CD1c-positive myeloid dendritic cell (primary cell): ENCODE data around the gene HCN4.
"Not testable (repeated sequence)": the region's sequence is repeated elsewhere in the genome, so short reads cannot be mapped to it uniquely, and the experiment has no call there.

Experiments used
- DNase-seq: peaks from one replicate; pipeline ENCODE4 v3.0.0-alpha.2; 2016; ENCODE audit errors: extremely low spot score

Gene HCN4

DNA sequence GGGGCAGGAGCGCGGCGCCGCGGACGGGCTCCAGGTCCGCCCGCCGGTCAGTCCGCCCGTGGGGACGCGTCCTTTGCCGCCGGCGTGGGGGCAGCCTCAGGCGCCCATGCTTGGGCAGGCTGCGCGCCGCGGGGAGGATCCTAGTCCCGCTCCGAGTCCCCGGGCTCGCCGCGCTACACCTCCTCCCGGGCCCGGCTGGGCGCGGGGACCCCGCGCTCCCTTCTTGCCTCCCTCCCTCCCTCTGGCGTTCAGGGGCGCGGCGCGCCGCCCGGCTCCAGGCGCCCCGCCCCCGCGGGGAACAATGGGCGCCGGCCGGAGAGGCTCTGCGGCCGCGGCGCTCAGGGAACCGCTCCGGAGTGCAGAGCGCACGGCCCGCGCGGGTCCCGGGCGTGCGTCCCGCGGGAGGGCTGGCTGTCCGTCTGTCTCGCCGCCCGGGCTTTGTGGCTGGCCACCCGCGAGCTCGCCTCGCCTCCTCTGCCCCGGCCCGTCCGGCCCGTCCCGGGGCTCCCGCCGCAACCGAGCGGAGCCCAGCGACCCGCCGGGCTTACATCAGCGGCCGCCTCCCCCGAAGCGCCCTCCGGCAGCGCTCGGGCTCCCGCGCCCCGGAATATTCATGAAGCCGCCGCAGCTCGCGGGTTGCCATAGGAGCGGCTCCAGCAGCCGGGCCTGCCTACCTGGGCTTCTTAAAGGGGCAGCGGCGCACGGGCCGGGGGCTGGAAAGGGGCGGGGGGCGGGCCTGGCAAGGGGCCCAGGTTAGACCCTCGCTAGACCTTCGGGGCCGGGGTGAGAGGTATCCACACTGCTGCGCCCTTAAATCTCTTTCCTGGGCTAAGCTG is at the start of gene HCN4:
HCN4 (minus strand) TSS at position 658 of the 836 bp plus-strand sequence. CDS start 688 bp downstream, outside the sequence.
- no peak for DNase-seq

DNA sequence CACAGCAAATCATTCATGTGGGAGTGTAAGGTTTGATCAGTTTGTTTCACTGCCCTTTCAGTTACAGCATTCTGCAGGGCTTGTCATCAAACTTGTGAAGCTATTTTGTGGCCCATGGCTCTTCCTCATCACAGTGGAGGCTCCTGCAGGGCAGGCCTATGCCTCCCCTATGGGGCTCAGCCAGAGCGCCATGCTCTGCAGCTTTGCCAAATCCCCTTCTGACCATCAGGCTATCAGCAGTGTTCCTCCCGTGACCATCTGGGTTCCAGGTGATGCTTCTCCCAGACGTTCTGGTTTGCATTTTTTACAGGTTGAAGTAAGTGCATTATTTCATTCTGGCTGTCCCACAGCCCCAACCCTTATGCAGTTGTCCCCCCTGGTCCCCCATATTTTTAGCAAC is 46.1 kb upstream of the HCN4 start:
- DNase-seq: no peak

DNA sequence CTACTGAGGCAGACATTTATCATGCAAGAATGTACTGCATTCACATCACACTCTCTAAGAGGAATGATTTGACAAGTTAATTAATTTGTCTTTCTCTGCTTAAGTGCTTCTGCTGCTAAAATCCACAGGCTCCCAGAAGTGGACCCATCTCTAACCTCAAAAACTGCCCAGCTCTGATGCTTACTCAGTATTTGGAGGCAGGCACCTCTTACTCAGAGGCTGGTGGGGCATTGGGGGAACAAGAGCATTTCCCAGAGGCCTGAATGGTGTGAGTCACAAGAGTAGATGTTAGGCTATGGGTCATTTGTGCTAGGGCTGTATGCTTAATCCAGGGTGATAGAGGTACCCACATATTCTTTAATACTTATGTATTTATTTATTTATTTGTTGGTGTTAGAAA is 34.4 kb upstream of the HCN4 start:
- DNase-seq: no peak

DNA sequence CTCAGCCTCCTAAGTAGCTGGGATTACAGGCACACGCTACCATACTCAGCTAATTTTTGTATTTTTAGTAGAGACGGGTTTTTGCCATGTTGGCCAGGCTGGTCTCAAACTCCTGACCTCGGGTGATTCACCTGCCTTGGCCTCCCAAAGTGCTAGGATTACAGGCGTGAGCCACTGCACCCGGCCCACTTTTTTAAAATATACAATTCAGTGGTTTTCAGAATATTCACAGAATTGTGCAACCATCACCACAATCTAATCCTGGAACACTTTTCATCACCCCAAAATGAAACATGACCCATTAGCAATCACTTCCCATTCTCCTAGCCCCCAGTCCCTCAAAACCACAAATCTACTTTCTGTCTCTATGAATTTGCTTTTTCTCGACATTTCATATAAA is 31.5 kb upstream of the HCN4 start:
- DNase-seq: not testable (repeated sequence)

DNA sequence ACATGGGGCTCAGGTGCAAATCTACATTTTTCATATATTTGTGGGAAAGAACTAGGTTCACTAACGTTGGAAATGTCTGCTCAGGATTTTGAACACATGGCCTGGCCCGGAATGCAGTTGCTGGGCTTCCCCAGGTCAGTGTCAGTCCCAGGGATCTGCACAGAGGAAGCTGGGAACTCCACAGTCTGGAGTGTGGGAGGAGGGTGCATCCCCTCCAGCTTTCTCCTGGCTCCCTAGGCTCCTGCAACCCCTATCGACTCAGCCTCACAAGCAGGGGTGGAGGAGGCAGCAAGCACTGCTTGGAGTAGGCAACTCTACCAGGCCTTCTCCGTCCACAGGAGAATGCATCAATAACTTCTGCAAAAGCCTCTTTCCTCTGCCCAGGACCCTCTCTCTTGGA is 30.1 kb upstream of the HCN4 start:
- DNase-seq: no peak

DNA sequence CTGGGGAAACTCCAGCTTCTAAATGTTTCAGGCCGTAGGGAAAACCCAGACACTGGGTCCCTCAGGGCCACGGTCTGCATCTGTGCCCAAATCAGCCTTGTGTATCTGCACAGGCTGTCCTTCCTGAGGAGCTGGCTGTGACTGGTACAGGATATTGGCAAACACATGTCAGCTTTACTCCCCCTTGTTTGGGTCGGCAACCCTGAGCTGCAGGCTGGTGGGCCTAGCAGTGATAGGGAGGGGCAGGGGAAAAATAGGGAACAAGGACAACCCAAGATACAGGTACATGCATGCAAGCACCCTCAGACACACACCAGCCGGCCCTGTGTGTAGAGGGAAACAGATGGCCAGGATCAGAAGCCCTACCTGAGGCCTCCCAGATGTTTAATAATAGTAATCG is 28.7 kb upstream of the HCN4 start:
- no peak for DNase-seq

DNA sequence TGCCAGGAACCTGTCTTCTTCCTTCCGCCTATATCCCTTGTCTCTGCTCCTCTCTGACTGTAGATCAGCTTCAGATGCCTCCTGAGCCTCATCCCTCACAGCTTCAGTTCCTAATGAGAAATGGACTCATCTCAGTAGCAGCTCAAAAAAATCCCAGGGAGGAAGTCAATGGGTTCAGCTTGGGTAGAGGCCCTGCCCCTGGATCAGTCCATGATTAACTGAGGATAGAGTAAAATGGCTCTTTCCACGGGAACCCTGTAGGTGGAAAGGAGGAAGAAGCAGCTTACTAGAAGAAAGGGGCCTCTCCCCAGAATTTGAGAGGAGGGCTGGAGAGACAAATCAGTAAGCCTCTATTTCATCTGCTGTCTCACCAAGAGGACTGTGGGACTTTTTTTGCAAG is 26.9 kb upstream of the HCN4 start:
- no peak for DNase-seq

DNA sequence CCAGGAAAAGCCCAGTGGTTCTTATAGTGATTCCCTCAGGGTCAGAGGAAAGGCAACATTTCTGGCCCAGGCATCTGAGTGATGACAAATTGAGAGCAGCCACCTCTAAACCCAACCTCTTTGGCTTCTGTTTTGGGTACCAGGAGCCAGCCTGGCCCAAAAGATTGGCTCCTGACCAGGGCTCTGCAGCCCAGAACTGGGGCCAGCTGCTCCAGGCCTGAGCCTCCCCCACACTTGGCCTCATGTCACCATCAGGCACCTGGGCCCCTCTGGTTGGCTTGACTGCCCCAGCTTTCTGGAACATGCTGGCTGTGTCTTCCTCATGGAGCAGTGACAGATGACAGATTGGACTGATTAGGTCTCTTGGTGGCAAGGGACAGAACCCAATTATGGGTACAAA is 26.0 kb upstream of the HCN4 start:
- DNase-seq: no peak

DNA sequence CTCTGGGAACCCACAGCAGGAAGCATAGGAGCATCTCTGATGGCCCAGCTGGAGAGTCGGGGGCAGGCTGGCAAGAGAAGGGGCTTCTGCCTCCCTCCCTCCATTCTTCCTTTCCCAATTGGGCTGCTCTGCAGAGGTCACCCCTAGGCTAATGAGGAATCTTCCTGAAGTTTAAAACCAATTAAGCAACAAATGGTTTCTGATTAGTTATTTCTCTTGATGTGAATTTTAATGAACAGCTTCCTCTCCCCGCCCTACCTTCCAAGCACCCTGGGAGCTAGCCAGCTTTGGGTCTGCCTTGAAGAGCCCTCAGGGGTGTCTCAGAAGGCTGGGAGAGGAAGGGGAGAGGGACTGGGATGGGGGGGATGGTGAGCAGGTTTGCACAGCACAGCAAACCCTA is 24.6 kb upstream of the HCN4 start:
- DNase-seq: no peak

DNA sequence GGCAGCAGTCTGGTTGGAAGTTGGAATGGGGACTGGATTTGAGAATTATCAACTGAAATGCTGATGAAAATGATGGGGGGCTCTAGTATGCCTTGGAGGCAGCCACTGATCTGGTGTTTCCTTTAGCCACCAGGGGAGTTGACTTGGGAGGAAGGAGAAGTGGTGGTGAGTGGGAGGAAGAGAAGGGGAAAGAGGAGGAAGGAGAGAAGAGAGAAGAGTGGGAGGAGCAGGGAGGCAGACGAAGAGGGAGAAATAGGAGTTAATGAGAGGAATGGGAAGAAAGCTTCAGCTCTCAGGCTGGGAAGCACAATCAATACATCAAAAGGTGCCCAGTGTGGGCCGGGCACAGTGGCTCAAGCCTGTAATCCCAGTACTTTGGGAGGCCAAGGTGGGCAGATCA is 23.3 kb upstream of the HCN4 start:
- no peak for DNase-seq

DNA sequence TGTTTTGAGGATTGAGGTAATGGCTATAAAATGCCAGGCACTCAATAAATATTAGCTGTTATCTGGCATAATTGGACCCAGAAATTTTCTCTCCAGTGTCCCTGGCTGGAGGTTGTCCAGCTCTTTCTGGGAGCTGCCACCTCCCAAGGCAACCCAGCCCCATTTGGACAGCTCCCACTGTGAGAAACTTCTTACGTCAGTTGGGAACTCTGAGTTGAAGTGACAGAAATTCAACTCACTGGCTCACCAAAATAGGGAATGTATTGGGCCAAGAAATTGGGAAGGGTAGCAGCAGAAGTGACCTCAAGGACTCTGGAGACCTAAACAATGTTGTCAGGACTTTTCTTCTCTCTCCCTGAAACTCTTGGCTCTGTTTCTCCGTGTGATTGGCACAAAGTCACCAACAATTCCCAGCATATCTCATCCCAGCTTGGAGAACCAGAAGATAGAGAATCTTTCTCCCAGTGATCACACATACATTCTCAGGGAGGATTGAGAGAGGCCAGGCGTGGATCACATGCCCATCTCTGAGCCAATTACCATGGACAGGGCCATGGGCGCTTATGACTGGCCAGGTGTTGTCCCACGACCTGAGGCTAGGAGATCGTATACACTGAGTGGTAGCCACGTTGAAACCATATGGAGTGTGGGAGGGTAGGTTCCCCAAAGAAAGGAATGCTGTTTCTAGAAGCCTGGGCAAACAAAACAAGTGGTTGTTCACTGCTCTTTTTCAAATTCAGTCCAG is 22.5 kb upstream of the HCN4 start:
- DNase-seq: no peak

DNA sequence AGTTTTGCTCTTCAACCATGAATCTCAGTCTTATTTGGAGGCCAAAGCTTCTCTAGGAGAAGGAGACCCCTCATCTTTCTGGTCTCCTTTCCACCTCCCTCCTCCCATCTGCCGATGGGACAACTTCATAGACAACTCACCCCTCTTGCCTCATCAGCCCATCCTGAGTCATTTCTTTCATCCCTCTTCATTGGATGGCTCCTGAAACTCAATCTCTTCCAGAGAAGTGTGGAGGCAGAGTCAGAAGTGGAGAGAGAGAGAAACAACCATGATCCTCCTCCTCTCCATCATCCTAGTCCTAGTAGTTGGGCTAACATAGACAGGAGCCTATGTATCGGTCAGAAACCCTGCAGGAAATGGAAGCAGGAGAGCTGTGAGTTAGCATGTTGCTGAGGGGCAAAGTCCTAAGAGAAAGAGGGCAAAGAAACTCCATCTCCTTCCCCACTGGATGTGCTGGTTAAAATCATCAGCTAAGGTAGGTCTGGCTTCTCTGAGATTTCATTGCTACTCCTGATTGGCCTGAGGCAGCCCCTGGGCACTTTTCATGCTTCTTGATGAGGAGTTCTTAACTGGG is 21.3 kb upstream of the HCN4 start:
- no peak for DNase-seq

DNA sequence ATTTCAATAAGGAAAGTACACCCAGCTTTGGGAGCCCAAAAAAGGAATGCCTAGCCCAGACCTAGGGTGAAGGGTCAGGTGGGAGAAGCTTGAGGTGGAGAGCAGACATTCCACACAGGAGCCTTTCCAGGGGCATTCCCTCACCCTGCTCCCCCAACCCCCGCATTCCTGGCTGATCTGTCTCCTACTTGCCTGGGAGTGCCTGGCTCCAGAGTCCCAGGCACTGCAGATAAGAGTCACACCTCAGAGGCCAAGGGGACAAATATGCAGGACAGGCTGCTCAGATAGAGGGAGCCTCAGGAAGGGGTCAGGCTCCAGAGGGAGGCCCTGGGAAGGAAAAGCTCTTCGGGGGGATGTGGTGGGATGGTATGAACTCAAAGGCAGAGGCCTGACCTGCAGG is 20.8 kb upstream of the HCN4 start:
- DNase-seq: no peak

DNA sequence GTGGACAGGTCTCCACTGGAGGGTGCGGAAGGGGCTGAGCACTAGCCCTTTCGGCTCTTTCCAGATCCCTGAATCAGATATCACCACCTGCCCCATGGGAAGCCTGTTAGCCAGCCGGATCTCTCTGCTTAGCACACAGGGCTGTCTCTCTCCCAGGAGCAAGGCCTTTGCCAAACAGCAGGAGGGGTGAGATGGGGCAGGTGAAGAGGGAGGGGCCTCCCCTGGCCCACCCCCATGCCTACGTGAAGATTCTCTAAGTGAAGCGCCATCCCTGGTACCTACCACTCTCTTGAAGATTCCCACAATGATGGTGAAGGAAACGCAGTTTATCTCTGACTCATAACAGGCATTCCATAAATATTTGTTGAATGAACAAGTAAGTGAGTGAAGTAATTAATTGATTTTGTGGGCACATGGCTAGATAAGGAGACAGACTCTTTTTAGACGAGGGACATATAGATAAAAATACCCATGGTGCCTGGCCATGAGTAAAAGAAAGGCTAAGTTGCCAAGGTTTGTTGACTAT is 19.6 kb upstream of the HCN4 start:
- DNase-seq: no peak

DNA sequence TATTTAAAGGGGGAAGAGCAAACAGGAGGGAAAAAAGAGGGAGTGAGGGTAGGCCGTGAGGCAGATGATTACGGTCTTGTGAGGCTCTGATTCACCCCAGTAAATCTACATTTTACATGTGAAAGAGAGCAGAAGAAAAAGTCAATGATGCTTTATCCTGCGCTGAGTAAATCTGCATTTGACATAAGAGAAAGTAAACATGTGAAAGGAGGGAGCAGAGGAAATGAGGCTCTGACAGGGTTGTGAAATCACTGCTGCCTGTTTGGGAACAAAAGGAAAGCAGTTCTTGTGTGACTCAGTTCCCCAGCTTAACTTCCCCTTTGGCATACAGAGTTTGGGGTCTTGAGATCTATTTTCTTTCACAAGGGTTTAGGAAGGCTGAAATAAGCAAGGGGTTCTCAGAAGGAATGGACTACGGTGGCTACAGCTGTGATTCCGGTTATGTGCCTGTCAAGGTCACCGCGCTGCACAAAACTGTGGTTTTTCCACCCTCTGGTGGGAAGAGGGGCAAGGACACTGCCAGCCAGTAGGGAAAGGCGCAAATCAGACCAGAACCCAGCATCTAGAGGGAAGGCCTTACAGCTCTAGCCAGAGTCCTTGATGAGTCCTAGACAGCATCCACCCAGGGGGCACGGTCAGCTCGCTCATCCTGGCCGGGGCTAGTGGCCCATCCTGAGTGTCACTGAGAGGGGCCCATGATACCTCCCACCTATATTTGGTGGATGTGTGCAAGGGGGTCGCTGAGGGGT is 18.9 kb upstream of the HCN4 start:
- no peak for DNase-seq

DNA sequence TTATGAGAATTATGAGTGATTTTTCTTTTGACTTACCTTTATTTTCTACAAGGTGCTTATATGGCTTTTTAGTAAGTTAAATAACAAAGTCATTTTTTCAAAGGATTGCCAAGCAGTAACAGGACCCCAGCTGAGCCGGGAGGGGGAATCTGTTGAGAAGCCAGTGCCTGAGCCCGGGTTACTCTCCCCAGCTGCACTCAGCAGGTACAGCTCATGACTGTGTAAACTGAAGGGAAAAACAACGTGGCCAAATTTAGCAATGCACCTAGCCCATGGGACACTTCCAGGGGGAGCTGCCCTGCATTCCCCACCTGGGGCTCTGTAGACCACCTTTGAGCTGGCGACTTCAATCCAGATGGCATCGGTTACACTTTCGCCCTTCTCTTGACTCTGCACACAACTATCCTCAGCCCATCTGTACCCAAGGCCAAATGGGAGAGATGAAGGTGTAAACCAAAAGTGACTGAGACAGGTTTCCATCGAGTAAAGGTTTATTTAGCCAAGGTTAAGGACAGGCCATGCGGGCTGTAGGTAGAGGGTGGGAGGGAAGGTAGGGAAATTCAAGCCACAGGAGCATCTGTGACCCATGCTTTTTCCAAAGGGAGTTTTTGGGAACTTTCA is 18.2 kb upstream of the HCN4 start:
- no peak for DNase-seq

DNA sequence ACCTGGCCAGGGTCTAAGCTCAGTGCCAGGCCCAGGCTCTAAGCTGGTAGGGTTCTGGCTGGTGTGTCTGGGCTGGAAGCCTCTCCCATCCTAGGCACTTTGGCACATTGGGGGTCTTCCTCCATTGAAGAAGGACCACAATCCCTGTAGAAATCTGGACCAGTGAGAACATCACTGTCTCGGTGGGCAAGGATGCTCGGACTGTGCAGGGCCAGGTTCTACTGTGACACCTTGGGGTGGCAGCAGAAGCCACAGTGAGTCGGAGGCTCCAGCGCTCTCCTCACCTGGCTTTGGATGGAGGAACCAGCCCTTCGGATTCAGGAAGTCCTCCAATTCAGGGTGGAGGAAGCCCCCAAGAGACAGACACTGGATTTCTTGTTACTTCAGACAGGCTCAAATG is 17.5 kb upstream of the HCN4 start:
- no peak for DNase-seq

DNA sequence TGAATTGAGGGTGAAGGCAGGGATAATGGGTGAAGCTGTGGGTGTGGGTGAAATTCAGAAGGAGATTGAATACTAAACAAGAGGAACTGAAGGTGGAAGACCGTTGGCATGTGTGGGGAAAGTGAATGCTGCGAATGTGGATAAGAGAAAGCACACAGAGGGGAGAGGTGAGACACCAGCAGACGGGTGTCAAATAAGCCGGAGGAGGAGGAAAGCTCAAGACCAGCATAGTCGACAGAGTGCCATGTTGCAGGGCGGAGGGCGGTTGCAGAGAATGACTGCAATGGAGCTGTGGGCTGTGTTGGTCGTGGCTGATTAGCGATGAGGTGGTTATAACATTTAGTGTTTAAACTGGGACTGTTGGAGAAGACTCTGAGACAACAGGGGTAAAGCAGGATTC is 16.4 kb upstream of the HCN4 start:
- DNase-seq: no peak

DNA sequence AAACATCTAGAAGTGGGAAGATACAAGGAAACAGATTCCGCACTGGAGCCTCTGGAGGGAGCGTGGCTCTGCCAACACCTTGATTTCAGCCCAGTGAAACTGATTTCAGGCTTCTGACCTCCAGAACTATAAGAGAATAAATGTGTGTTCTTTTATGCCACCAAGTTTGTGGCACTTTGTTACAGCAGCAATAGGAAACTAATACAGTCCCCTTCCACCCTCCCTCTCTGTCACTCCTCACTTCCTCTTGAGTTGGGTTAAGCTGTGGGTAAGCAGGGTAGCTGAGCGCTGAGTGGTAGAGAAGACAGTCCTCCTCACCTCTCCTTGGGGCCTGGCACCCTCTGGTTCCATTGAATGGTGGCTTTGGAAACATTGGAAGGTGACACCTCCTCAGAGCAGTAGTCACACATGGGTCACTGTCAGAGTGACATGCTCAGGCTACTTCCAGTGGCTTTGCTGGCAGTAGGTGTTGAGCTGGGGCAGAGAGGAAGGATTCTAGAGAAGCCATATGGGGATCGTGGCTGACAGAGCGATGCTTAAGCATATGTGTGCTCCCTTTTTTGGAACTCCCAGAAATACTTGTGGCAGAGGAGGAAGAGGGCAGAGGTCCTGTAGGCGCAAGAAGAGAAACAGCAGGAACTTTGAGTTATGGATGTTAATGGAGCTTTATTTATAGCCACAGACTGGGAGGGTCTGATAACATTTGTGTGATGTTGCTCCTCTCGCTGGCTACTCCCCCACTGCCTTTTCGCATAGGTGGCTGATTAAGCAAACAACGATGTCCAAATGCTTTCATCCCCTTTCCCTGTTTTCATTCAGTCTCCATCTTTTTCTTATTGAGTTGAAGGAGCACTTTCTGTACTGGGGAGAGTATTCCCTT is 14.8 kb upstream of the HCN4 start:
- no peak for DNase-seq

DNA sequence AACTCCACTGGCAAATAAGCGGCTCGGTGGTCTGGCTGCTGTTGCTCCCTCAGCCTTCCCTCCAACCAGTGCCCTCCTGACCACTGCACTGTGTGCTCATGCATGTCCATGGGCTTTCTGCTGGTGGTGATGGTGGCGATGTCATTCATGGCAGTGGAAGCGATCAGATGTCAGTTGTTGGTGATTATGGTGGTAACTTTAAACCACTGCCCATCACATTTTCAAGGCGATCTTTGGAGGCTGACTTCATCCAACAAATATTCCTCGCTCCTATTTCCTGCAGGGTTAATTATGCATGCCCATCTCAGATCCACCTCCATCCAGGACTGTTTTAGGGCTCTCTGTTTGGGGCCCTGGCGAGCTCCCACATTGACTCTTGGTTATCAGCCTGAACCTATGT is 13.4 kb upstream of the HCN4 start:
- DNase-seq: no peak

DNA sequence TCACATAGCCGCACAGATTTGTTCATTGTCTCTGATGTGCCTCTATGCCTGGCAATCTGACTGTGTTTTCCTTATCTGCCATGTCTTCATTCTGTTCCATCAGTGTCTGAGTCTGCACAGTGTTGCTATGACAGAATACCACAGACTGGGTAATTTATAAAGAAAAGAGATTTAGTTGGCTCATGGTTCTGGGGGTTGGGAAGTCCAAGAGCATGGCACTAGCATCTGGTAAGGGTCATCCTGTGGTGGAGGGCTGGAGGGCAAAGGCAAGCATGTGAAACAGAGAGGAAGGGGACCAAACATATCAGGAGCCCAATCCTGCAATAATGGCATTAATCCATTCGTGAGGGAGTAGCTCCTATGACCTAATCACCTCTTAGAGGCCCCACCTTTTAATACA is 11.9 kb upstream of the HCN4 start:
- DNase-seq: no peak
